GM12891 (cell line): ENCODE data around the gene ANKS1A.

ENCODE experiments used
- POLR2A ChIP-seq: IDR thresholded peaks from 2 replicates; pipeline ENCODE4 v1.6.1; 2011; ENCODE audit warnings: low read depth, low read length, control low read depth
- POLR2AphosphoS5 ChIP-seq: IDR thresholded peaks from 2 replicates; pipeline ENCODE4 v1.6.1; 2011; ENCODE audit warnings: low read depth, low read length, control low read depth
- POU2F2 ChIP-seq: IDR thresholded peaks from 2 replicates; pipeline ENCODE4 v1.6.1; 2011; ENCODE audit warnings: low read depth, mild to moderate bottlenecking, control low read depth, low read length, moderate library complexity
- SPI1 ChIP-seq: IDR thresholded peaks from 2 replicates; pipeline ENCODE4 v1.6.1; 2011; ENCODE audit warnings: low read depth, low read length, control low read depth
- TAF1 ChIP-seq: IDR thresholded peaks from 2 replicates; pipeline ENCODE4 v1.6.1; 2011; ENCODE audit warnings: low read depth, low read length, control low read depth

GRCh38 chr6:34894693-34895092, 5.6 kb downstream of the ANKS1A start:
- TF ChIP-seq TAF1 (no peak), SPI1 (no peak), POLR2AphosphoS5 (no peak), POLR2A (no peak), POU2F2 (no peak)
